SK-N-DZ (cell line): ENCODE results near the gene HOXA7.

Source experiments
- DNase-seq: peaks from one replicate; pipeline ENCODE4 v3.0.0-alpha.2; 2015; ENCODE audit warnings: low spot score
- small RNA-seq, 2 experiments: library from RNA; depleted of rRNA; stranded (forward); fragments of <200 nt; gene quantifications; one replicate each; pipeline ENCODE3, GENCODE V24; 2014

HOXA7 gene

DNA sequence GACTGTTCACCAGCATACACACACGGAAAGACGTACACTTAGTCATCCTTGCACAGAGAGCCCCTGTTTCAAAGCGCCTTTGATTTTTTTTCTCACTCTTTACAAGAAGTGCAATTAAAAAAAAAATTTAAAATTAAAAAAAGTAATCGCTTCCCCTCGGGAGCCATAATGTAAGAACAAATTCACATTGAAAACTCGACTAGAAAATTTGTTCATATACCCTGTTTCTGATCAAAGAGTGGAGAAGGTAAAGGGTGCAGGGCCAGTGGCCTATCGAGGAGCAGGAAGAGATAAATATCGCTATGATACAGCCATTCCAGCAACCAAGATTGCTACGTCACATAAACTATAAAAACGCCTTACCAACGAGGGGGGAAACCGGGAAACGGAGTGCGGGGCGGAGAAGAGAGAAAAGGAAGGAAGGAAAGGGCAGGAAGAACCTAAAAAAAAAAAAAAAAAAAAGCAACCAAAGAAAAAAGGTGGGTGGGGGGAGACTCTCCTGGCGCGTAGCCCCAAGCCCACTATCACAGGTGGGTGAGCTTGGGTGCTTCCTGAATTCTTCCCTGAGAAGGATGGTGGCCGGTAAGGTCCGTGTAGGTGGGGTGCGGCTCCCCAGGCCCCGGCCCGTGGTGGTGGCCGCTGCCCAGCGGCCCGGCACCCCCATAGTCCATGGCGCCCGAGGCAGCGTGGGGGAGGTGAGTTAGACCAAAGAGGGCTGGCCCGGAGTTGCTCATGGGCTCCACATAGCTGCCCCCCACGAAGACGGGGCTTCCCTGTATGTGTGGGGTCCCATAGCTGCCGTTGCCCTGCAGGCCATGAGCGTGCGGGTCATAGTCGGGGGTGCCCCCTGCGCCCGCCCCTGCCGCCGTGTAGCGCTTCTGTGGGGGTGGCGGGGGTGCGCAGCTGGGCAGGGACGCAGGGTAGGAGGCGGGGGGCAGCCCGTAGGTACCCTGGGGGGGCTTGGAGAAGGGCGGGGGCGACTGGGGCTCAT, 48.8 kb downstream of the HOXA7 start:
- no peak for DNase-seq

DNA sequence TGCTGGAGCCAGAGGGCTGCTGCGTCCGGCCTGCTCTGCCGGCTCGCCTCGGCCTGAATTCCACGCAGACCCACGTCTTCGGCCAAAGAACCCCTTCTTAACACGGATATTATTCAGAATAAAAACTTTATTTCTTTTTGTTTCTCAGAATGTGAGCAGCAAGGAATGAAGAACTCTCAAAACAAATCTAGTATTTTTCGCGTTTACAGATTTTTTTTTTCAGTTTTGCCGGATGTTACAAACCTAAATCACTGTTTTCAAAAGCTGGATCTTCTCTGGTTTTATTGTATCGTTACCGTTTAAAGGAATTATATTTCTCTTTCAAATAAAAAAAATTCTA, 49.6 kb downstream of the HOXA7 start:
- DNase-seq: no peak

DNA sequence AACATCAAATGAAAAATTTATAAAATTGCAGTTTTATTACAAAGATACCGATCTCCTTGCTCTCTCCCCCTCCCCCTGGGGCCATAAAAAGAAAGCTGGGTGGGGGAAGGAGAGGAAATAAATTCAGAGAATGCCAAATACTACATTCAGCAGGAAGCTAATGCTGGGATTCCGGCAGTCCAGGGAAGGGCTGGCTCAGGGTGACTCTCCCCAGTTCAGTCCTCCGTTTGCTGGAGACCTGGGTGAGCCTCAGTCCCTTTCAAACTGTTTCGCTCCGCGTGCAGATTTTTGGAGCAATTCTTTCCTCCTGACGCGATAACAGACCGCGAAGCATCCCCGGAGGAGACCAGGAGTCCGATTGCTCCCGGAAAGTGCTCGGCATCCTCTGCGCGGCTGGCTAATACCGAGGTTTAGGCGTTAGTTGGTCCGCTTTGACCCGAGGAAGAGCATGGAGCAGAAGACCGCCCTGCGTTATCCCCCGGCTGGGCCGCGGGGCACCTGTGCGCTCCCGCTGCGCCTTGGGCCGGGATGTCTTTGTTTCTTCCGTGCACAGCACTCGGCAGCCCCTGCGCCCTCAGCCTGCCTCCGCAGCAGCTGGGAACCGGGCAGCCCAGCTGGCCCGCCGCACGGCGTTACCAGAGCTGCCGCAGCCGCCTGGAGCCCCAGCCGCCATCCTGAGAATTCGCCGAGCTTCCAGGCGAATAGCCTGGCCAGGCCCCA, 50.1 kb downstream of the HOXA7 start:
- DNase-seq: no peak

DNA sequence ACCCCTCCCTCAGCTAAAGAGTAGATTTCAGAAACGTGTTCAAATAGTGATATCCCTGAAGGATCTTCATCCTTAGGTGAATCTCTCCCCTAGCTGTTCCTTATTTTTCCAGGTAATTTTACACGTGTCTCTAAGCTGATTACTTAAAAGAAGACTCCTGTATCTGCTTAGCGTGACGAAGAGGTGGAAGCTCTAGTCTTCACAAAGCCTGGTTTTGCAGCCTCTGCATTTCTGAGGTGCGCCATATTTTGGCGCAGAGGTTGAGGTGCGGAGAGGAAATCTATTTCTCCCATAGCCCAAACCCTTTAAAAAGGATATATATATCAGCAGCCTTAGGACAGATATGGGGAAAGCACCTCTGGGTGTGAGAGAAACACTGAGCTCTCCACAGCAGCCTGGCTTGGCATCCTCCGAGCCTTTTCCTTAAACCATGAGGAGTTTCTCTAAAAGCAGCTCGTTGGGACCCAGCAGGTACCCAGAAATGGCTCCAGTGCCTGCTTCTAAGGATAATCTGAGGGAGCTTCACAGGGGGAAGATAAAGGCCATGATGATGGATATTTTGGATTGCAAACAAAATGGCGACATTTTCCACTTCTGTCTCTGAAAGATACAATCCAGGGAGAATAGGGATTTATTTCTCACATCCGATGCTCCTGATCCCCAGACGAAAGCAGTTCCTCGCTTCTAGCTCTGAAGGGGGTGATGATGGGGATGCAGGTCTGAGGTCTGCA, 51.0 kb downstream of the HOXA7 start:
- no peak for DNase-seq

DNA sequence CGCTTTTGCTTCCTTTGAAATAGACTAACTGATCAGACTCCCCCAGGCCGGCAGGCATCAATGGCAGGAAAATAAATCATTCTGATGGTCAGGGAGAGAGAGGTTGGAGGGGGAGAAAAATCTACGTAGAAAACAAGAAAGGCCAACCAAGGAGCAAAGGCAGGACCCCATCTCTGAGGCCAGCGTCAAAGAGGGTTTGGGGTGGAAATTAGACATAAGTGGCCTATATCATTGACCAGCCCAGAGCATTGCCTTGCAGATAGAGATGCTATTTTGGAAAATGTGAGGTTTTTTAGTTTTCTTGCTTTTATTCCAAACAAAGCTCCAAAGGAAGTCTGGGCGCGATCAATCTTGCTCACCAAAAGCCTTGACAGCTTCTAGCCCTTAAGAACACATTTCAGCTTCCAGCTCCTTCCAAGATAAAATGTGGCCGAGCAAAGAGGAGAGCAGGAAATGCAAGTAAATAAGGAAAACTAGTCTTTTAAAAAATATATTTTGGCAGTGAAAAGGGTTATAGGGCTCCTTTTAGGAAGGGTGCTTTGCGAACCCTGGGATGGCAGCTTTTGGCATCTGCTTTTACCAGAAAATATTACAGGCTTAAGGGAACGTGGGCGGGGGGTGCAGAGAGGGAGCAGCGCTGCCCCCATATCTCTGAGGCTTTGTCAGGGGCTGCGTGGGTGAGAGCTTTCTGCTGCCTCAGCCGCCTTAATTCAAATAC, 52.0 kb downstream of the HOXA7 start:
- DNase-seq: no peak

Small RNA genes within 50 kb of the gene (small RNA-seq; reads per million reads assigned to genes)
- gene AC004080.5 (0 reads per million in 2 experiments), gene RF02140 (0 reads per million in 2 experiments), gene RF02141 (0 reads per million in 2 experiments)
